ENCODE measurements around the gene PIAS4.

PIAS4 gene

DNA sequence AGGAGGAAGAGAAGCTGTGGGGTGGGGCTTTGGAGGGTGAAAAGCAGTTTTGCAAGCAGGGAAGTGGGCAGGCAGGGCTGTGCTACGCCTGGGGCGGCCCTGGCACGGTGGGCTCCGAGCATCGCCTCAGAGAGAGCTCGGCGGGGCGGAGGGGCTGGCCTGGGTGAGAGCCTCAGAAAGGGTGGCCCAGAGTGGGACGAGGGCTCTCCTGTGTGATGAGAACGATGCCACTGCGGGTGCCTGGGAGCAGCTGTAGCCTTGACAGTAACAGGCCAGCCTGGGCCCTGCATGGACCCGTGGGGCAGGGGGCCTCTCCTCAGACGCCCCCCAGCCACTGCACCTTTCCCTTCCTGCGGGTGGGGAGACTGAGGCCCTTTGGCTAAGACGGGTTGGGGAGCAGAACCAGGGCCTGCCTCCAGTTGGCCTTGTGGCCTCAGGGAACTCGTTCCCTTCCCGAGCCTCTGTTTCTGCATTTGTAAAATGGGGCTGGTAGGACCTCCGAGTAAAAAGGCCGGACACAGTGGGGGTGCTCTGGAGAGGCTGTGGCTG lies 27.6 kb downstream of the PIAS4 start:
- TF ChIP-seq GATA2 (IDR thresholded peaks at IDR 0.05; ENCODE audit: low read depth, low read length) = no peak
- no peak for TF ChIP-seq GATA3 (IDR thresholded peaks at IDR 0.05; ENCODE audit: low read depth, low read length)

DNA sequence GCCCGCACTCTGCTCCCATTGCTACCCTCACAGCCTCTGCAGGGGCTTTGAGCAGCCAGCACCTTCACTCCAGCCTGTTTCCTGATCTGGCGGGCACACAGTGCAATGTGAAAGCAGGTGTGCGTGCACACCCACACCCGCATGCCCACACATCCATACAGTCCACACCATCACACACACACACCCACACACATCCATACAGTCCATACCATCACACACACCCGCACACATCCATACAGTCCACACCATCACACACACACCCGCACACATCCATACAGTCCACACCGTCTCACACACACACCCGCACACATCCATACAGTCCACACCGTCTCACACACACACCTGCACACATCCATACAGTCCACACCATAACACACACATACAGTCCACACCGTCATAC lies 28.0 kb downstream of the PIAS4 start:
- no peak for TF ChIP-seq GATA3 (IDR thresholded peaks at IDR 0.05; ENCODE audit: low read depth, low read length)
- no peak for TF ChIP-seq GATA2 (IDR thresholded peaks at IDR 0.05; ENCODE audit: low read depth, low read length)

DNA sequence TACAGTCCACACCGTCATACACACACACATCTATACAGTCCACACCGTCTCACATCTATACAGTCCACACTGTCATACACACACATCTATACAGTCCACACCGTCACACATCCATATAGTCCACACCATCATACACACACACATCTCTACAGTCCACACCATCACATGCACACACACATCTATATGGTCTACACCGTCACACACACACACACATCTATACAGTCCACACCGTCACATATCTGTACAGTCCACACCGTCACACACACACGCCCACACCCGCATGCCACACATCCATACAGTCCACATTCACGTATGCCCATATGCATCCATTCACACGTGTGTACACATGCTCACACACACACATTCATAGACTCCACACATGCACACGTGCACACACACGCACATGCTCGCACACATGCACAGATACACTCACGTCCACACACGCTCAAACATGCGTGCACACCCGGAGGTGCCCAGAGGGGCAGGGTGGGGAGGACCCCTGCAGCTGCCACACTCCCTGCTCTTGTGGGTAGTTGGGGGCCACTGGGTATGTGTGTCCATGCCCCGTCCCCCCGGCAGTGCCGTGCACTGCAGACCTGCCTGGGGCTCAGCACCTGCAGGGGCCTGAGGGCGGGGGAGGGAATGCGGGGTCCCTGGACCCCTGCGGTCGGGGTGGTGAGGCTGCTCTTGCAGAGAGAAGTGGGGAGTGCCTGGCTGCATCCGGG lies 29.2 kb downstream of the PIAS4 start:
- TF ChIP-seq GATA3 (IDR thresholded peaks at IDR 0.05; ENCODE audit: low read depth, low read length) (no peak), GATA2 (IDR thresholded peaks at IDR 0.05; ENCODE audit: low read depth, low read length) (no peak)

DNA sequence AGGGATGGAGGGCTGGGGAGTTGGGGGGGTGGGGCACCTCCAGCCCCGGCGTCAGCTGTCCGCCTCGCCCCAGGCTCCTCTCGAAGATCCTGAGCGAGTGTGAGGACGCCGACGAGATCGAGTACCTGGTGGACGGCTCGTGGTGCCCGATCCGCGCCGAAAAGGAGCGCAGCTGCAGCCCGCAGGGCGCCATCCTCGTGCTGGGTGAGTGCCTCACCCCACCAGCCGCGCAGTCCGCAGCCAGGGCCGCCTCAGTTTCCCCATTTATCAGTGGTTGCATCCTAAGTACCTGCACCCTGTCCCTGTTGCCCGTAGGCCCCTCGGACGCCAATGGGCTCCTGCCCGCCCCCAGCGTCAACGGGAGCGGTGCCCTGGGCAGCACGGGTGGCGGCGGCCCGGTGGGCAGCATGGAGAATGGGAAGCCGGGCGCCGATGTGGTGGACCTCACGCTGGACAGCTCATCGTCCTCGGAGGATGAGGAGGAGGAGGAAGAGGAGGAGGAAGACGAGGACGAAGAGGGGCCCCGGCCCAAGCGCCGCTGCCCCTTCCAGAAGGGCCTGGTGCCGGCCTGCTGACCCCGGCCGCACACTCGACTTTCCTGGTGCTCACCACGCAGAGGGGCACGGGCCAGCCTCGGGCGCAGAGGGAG lies 29.9 kb downstream of the PIAS4 start:
- no peak for TF ChIP-seq GATA3 (IDR thresholded peaks at IDR 0.05; ENCODE audit: low read depth, low read length)
- TF ChIP-seq GATA2 (IDR thresholded peaks at IDR 0.05; ENCODE audit: low read depth, low read length) = no peak

DNA sequence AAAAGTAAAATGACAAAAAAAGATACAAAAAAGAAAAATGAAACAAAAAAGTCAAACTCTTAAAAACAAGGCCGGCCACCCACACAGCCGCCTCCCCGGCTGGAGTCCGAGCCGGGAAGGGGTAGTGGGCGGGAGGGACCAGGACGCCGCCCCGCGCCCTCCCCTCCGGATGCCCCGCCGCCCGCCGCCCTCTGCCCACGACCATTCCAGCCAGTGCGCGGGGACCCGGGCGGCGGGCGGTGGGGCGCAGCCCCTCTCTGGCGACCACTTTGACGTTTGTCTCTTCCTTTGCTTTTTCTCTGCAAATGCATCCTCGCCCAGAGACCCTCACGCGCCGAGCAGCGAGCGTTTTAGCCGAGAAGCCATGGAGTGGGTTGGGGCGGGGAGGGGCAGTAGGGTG lies 30.5 kb downstream of the PIAS4 start:
- no peak for TF ChIP-seq GATA3 (IDR thresholded peaks at IDR 0.05; ENCODE audit: low read depth, low read length)
- TF ChIP-seq GATA2 (IDR thresholded peaks at IDR 0.05; ENCODE audit: low read depth, low read length) = no peak

DNA sequence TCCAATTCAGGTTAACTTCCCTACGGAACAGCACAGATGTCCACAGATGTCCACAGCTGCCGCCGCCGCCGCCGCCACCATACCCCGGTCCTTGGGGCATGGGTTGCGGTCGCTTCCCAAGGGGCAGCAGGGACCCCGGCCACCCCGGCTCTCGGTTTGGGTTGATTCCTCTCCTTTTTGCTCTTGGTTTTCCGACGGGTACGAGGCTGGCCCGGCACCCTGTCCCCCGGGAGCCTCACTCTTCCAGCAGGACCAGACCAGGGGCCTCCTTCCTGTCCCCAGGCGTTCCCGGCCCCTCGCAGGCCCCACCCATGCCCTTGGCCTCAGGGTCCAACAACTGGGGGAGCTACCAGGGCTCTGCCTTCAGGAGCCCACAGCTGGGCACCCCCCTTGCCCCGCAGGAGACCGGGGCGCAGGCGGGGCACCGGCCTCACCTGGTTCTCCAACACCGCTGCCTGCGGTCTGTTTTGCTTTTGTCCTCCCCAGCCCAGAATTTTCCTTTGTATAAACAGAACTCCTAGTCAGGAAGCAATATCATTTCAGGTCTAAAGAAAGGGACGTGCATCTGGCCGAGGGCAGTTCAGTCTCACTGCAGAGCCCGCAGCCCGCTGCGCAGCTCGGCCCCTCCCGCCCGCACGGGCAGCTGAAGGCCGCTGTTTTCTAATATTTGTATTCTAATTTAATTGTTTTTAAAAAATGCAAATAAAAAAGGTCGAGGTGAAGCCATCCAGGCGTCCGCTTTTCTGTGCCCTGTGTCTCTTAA lies 31.3 kb downstream of the PIAS4 start:
- TF ChIP-seq GATA2 (IDR thresholded peaks at IDR 0.05; ENCODE audit: low read depth, low read length) = no peak
- no peak for TF ChIP-seq GATA3 (IDR thresholded peaks at IDR 0.05; ENCODE audit: low read depth, low read length)

DNA sequence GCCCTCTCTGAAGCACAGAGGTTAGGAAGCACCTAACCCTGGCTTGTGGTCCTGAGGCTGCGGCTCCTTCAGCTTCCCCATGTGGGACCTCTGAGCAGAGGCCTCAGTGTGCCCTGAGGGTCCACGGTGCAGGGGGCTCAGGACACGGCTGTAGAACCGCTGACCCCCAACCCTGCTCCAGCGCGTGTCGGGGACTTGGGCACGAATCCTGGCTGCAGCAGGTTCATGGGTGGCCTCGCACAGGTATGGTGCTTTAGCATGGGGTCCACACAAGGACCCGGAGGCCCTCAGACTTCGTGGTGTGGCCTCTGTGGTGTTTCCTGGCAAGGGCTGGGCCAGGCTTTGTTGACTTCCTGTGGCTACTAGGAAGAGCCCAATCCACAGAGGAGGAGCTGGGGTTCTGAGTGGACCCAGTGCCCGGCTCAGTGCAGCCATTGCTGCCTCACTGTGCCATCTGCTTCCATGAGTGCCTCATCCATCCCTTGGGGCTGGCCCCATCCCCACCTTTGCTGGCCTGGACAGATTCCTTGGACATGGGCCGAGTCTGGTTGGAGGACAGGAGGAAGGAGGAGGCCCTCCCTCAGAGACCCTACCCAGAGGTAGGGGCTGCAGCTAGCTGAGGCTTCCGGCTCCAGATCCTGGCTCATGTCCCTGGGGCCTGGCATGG lies 34.7 kb downstream of the PIAS4 start:
- no peak for TF ChIP-seq GATA3 (IDR thresholded peaks at IDR 0.05; ENCODE audit: low read depth, low read length)
- TF ChIP-seq GATA2 (IDR thresholded peaks at IDR 0.05; ENCODE audit: low read depth, low read length) = no peak

DNA sequence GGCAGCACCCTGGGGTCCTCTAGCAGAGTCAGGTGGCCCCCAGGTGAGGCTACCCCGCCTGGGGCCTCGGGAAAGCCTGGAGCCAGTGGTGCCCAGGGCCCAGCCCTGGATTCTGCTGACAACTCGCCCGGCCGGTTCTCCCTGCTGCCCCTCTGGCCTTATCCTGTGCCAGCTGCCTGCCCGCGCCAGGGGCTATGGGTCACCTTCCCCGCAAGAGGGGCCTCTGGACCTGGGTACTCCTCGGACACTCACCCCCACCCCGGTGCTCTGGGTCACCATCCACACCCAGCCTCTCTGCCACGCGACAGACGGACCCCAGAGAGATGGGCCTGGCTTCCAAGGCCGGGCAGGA lies 35.2 kb downstream of the PIAS4 start:
- no peak for TF ChIP-seq GATA2 (IDR thresholded peaks at IDR 0.05; ENCODE audit: low read depth, low read length)
- no peak for TF ChIP-seq GATA3 (IDR thresholded peaks at IDR 0.05; ENCODE audit: low read depth, low read length)

DNA sequence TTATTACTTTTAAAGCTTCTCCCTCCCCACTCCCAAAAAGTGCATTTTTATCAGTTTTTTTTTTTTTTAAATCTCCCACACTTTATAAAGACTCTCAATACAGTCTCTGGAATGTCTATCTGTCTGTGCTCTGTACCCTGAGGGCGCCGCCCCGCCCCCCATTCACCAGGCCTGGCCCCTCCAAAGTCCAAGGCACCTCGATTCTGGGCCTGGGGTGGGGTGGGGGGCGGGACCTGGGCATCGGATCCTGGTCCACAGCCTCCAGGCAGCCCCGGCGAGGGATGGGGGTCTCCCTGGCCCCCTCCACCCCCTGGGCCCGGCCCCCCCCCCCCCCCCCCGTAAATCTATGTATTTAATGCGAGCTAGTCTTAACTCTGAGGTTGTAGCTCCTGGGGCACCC lies 35.9 kb downstream of the PIAS4 start:
- no peak for TF ChIP-seq GATA3 (IDR thresholded peaks at IDR 0.05; ENCODE audit: low read depth, low read length)
- no peak for TF ChIP-seq GATA2 (IDR thresholded peaks at IDR 0.05; ENCODE audit: low read depth, low read length)

DNA sequence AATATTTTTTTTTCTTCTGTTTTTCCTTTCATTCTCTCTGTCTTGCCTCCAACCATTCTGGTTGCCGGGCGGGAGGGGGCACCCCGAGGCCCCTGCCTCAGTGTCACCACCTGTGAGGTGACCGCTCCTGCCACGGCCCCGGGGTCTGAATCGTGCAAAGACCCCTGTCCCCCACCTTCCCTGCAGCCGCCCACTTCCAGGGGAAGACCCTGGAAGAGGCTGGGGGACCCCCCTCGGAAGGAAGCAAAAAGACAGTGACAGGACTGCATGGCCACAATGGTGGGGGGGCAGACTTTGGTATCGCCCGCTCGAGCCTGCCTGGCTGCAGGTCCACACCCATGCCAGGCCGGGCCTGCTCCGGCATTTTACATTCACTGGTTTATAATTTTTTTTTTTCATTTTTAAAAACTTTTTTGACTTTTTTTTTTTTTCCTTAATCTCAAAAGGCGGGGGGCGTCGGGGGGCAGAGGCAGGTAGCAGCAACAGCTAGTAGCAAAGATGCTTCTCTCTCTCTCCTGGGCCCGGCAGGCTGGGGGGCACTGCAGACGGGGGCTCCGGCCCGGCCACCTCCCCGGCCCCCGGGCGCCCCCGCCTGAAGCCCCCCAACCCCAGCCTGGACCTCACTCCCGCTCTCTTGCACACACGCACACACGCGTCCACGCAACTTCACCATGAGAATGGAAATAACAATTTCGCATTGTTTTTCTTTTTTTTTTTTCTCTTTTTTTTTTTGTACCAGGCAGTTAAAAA lies 36.6 kb downstream of the PIAS4 start:
- TF ChIP-seq GATA2 (IDR thresholded peaks at IDR 0.05; ENCODE audit: low read depth, low read length) (no peak), GATA3 (IDR thresholded peaks at IDR 0.05; ENCODE audit: low read depth, low read length) (no peak)

DNA sequence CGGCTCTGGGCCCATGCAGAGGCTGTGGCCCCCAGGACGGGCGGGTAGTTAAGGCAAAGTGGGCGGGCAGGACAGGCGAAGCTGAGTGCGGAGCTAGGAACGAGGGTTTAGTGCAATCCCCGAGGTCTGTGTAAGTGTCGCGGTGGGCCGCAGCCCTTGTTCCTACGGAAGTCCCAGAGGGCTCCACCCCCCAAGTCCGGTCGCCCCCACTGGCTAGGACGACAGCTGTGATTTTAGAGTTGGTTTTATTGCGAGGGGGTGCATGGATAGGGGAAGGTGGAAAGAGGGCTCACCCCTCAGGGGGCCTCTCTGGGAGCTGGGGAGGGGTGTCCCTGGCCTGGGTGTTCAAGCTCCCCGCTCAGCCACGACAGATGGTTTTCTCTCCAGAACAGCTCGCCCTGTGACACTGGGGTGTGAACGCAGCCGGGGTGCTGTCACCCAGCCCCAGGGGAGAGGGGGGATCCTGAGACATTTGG lies 37.5 kb downstream of the PIAS4 start:
- TF ChIP-seq GATA2 (IDR thresholded peaks at IDR 0.05; ENCODE audit: low read depth, low read length) (no peak), GATA3 (IDR thresholded peaks at IDR 0.05; ENCODE audit: low read depth, low read length) (no peak)

DNA sequence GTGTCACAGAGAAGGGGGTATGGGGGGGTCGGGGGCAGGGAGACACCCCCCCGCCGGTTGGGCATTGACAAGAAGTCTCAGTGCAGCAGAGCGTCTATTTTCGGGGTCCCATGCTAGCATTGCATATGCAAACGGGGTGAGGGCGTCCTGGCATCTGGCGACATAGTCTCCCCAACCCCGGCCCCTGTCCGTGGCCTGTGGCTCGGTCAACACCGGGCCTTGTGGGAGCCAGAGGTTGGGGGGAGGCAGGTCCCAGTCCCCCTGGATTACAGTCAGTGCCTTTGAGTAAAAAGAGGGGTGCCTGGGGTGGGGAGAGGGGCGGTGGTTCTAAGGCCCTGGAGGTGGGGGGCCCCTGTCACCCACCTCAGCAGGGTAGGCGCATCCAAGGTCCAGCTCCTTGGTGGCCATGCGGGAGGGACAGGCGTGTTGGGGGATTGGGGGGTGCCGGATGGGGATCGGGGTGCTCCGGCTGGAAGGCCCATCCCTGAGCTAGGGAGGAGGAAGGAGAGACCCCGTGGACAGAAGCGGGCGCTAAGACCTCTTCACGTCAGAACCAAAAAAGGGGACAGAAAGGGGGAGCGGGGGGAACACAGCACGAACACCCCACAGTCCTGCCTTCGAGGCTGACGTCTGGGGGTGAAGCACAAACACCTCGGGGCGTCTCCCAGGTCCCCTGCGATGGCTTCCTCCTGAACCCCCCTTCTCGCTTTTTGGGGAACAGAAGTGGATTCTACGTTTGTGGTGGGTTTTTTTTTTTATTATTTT lies 38.2 kb downstream of the PIAS4 start:
- TF ChIP-seq GATA2 (IDR thresholded peaks at IDR 0.05; ENCODE audit: low read depth, low read length) = no peak
- TF ChIP-seq GATA3 (IDR thresholded peaks at IDR 0.05; ENCODE audit: low read depth, low read length) = no peak

DNA sequence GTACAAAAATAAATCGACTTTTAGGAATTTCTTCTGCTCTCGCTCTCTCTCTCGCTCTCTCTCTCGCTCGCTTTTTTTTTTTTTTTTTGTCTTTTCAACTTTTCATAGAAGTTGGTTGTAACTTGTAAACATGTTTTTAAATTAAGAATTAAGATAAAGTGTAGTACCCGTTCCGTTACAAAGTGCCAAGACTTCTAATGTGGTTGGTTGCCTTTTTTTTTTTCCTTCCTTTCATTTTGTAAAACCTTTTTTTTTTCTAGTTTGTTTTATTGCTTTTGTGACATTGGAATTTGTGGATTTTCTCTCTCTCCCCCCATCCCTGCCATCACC lies 38.8 kb downstream of the PIAS4 start:
- no peak for TF ChIP-seq GATA3 (IDR thresholded peaks at IDR 0.05; ENCODE audit: low read depth, low read length)
